Measurements from ENCODE around the gene TNS3. TPM values are rescaled to one million over a fixed set of nuclear protein-coding genes. Genes with fewer than 3 reads are reported as not detected.

TNS3 gene
- total and polyA plus RNA-seq, 9 of the 15 experiments (the other 6 are each of a cell fraction or from before 2014, with no cell fraction given) = 0.20 TPM; not detected in 8

DNA sequence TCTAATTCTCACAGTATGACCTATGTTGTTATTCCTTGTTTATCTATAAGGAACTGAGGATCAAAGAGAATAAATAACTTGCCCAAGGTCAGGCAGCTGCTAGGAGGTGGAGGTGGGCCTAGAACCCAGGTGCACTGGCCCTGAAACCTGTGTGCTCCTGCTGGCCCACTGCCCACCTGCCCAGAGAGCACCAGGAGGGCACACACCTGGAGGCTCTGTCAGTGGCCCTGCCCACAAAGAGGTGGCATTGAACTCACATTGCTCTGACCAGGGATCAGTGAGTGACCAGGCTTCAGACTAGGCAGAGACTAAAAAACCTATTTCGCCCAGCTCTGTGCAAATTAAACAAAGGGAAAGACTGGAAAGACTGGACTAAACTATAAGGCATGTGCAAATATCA is 210.6 kb downstream of the TNS3 start:
- FAIRE-seq (no peak), ATAC-seq (no peak), DNase-seq (ENCODE audit: extremely low read depth in 1 of 4, low spot score in 3 of 4) (no peak)
- Histone ChIP-seq H3K4me2 (ENCODE audit: insufficient read depth, low read length) (no peak overlapping the region), H2AFZ (ENCODE audit: low read depth, low read length) (no peak overlapping the region), H3K27me3 (ENCODE audit: control insufficient read depth in 2 of 2, insufficient read depth in 2 of 2, low read length in 2 of 2) (peaks cover 8 to 63% of the 10 kb centered on the region in 2 experiments; a peak in 4 of 5 replicates), H3K9ac (ENCODE audit: insufficient read depth in 1 of 2, low read depth in 2 of 2, low read length in 2 of 2) (no peak overlapping the region), H3K9me1 (ENCODE audit: control insufficient read depth, insufficient read depth, low read length) (no peaks in the 10 kb centered on the region), H3K79me2 (ENCODE audit: control insufficient read depth, insufficient read depth, low read length) (no peaks in the 10 kb centered on the region), H3K27ac (ENCODE audit: extremely low read depth, low read depth, low read length) (no peak overlapping the region), H3K36me3 (ENCODE audit: control insufficient read depth, insufficient read depth, low read length) (no peaks in the 10 kb centered on the region), H3K9me3 (replicated peaks; ENCODE audit: control insufficient read depth, insufficient read depth, low read depth, low read length) (no peaks in the 10 kb centered on the region), H3K4me1 (replicated peaks in 1 of 2; ENCODE audit: control insufficient read depth in 2 of 2, insufficient read depth in 2 of 2, low read length in 2 of 2) (peaks cover 0 to 6% of the 10 kb centered on the region in 2 experiments; a peak in 2 of 5 replicates), H4K20me1 (replicated peaks; ENCODE audit: control insufficient read depth, insufficient read depth, low read length) (0 out of 2 replicates have a peak, but pooled peaks cover 3% of the 10 kb centered on the region), H3K4me3 (no peak overlapping the region)
- POLR2A ChIA-PET = interaction anchor here (0.6 to 0.7 kb wide), 2 partner anchors 77 to 275 kb away, joined by 3 to 4 read pairs; no protein-coding TSS in a partner anchor
- intact Hi-C loops (cut with micrococcal nuclease) (no loop called here), in situ Hi-C loops (cut with MboI) (no loop called here)
- 0% methylated on average over 1 of the region's 1 CpG for WGBS (ENCODE audit: insufficient coverage, low coverage, missing lambda C conversion rate)
- no TSS peak for BruUV-seq (replicated peaks)
- CTCF ChIA-PET (ENCODE audit: low intra/inter-chr PET ratio) = no interaction called here
- TF ChIP-seq, protein P1, sequence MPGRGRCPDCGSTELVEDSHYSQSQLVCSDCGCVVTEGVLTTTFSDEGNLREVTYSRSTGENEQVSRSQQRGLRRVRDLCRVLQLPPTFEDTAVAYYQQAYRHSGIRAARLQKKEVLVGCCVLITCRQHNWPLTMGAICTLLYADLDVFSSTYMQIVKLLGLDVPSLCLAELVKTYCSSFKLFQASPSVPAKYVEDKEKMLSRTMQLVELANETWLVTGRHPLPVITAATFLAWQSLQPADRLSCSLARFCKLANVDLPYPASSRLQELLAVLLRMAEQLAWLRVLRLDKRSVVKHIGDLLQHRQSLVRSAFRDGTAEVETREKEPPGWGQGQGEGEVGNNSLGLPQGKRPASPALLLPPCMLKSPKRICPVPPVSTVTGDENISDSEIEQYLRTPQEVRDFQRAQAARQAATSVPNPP (IDR thresholded peaks at IDR 0.05; ENCODE audit: borderline replicate concordance, insufficient read depth, insufficient read length) = no peak
- TF ChIP-seq ATF1 (CRISPR knock-in tag; IDR thresholded peaks at IDR 0.05) (no peak), ATF1 (tag; IDR thresholded peaks at IDR 0.05) (no peak), GTF2F1 (IDR thresholded peaks at IDR 0.05; ENCODE audit: low read depth, low read length) (no peak), KDM1A (IDR thresholded peaks at IDR 0.05) (no peak), BCL6 (CRISPR knock-in tag; IDR thresholded peaks at IDR 0.05) (no peak), EP400 (IDR thresholded peaks at IDR 0.05) (no peak), SAFB2 (IDR thresholded peaks at IDR 0.05; ENCODE audit: borderline replicate concordance, low read depth, low read length, severe bottlenecking) (no peak), RUNX1 (IDR thresholded peaks at IDR 0.05; ENCODE audit: low read depth) (no peak), TAL1 (IDR thresholded peaks at IDR 0.05) (no peak)
- TF ChIP-seq, protein P2, sequence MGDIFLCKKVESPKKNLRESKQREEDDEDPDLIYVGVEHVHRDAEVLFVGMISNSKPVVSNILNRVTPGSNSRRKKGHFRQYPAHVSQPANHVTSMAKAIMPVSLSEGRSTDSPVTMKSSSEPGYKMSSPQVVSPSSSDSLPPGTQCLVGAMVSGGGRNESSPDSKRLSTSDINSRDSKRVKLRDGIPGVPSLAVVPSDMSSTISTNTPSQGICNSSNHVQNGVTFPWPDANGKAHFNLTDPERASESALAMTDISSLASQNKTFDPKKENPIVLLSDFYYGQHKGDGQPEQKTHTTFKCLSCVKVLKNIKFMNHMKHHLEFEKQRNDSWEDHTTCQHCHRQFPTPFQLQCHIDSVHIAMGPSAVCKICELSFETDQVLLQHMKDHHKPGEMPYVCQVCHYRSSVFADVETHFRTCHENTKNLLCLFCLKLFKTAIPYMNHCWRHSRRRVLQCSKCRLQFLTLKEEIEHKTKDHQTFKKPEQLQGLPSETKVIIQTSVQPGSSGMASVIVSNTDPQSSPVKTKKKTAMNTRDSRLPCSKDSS (IDR thresholded peaks at IDR 0.05; ENCODE audit: low read depth, partially characterized antibody) = no peak
- TF ChIP-seq, protein P3, sequence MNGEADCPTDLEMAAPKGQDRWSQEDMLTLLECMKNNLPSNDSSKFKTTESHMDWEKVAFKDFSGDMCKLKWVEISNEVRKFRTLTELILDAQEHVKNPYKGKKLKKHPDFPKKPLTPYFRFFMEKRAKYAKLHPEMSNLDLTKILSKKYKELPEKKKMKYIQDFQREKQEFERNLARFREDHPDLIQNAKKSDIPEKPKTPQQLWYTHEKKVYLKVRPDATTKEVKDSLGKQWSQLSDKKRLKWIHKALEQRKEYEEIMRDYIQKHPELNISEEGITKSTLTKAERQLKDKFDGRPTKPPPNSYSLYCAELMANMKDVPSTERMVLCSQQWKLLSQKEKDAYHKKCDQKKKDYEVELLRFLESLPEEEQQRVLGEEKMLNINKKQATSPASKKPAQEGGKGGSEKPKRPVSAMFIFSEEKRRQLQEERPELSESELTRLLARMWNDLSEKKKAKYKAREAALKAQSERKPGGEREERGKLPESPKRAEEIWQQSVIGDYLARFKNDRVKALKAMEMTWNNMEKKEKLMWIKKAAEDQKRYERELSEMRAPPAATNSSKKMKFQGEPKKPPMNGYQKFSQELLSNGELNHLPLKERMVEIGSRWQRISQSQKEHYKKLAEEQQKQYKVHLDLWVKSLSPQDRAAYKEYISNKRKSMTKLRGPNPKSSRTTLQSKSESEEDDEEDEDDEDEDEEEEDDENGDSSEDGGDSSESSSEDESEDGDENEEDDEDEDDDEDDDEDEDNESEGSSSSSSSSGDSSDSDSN (IDR thresholded peaks at IDR 0.05; ENCODE audit: borderline replicate concordance in 1 of 2, low read depth in 2 of 2, low read length in 2 of 2) = no peak
- TF ChIP-seq, protein P4, sequence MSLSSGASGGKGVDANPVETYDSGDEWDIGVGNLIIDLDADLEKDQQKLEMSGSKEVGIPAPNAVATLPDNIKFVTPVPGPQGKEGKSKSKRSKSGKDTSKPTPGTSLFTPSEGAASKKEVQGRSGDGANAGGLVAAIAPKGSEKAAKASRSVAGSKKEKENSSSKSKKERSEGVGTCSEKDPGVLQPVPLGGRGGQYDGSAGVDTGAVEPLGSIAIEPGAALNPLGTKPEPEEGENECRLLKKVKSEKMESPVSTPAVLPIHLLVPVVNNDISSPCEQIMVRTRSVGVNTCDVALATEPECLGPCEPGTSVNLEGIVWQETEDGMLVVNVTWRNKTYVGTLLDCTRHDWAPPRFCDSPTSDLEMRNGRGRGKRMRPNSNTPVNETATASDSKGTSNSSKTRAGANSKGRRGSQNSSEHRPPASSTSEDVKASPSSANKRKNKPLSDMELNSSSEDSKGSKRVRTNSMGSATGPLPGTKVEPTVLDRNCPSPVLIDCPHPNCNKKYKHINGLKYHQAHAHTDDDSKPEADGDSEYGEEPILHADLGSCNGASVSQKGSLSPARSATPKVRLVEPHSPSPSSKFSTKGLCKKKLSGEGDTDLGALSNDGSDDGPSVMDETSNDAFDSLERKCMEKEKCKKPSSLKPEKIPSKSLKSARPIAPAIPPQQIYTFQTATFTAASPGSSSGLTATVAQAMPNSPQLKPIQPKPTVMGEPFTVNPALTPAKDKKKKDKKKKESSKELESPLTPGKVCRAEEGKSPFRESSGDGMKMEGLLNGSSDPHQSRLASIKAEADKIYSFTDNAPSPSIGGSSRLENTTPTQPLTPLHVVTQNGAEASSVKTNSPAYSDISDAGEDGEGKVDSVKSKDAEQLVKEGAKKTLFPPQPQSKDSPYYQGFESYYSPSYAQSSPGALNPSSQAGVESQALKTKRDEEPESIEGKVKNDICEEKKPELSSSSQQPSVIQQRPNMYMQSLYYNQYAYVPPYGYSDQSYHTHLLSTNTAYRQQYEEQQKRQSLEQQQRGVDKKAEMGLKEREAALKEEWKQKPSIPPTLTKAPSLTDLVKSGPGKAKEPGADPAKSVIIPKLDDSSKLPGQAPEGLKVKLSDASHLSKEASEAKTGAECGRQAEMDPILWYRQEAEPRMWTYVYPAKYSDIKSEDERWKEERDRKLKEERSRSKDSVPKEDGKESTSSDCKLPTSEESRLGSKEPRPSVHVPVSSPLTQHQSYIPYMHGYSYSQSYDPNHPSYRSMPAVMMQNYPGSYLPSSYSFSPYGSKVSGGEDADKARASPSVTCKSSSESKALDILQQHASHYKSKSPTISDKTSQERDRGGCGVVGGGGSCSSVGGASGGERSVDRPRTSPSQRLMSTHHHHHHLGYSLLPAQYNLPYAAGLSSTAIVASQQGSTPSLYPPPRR (CRISPR knock-in tag; IDR thresholded peaks at IDR 0.05; ENCODE audit: borderline replicate concordance) = no peak
